Measurements from ENCODE around the gene SPNS1. TPM values are rescaled to one million over a fixed set of nuclear protein-coding genes. Genes with fewer than 3 reads are reported as not detected.

The SPNS1 gene
- total RNA-seq, 3 donors from 2014 or later: 15.1 to 19.5 (median 17.8) TPM

GRCh38 chr16:28982418-28982817 is 7.8 kb downstream of the SPNS1 start:
- no peak for DNase-seq (ENCODE audit: low spot score in 2 of 2)
- H3K27me3 ChIP-seq: no peaks in the 10 kb centered on the region
- no peak overlapping the region for H3K4me3 ChIP-seq
- H3K4me1 ChIP-seq: no peaks in the 10 kb centered on the region
- H3K9me3 ChIP-seq: peaks cover 0 to 7% of the 10 kb centered on the region in 2 donors
- H3K27ac ChIP-seq: no peak overlapping the region
- peaks cover 18% of the 10 kb centered on the region for H3K36me3 ChIP-seq
- no peak for TF ChIP-seq POLR2AphosphoS5 (IDR thresholded peaks at IDR 0.05)
- no peak for TF ChIP-seq POLR2A (IDR thresholded peaks at IDR 0.05)
- TF ChIP-seq CTCF (IDR thresholded peaks at IDR 0.05): no peak
- intact Hi-C loops (cut with DNase I; ENCODE audit: low total_unique reads): no loop called here

DNA sequence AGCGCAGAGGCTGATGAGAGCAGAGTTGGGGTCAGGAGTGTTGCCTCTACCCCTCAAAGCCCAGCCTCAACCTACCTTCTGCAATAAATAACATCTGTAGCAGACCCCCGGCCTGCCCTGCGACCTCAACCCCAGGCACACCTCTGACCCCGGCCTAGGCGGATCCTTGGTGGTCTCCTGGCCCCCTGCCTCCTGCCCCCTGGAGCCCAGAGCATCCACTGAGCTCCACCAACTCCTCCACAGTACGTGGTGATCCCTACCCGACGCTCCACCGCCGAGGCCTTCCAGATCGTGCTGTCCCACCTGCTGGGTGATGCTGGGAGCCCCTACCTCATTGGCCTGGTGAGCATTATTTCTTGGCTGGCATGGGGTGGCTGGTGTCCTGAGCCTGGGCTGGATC is 8.4 kb downstream of the SPNS1 start:
- Histone ChIP-seq H3K36me3 (peaks cover 18% of the 10 kb centered on the region), H3K4me1 (no peaks in the 10 kb centered on the region), H3K4me3 (no peak overlapping the region), H3K9me3 (peaks cover 0 to 7% of the 10 kb centered on the region in 2 donors), H3K27me3 (no peaks in the 10 kb centered on the region), H3K27ac (no peak overlapping the region)
- TF ChIP-seq POLR2A (IDR thresholded peaks at IDR 0.05) (no peak), POLR2AphosphoS5 (IDR thresholded peaks at IDR 0.05) (no peak), CTCF (IDR thresholded peaks at IDR 0.05) (no peak)
- intact Hi-C loops (cut with DNase I; ENCODE audit: low total_unique reads): no loop called here
- DNase-seq (ENCODE audit: low spot score in 2 of 2): no peak

- intact Hi-C loops (cut with DNase I; ENCODE audit: low total_unique reads): no loop called here
These were observed 9.1 kb downstream of the SPNS1 start for GRCh38 chr16:28983644-28984043.

GRCh38 chr16:28984091-28984490 is 9.5 kb downstream of the SPNS1 start:
- no peak overlapping the region for H3K4me3 ChIP-seq
- no peak for DNase-seq (ENCODE audit: low spot score in 2 of 2)
- intact Hi-C loops (cut with DNase I; ENCODE audit: low total_unique reads): no loop called here
- peaks cover 18% of the 10 kb centered on the region for H3K36me3 ChIP-seq
- peaks cover 0 to 7% of the 10 kb centered on the region in 2 donors for H3K9me3 ChIP-seq
- TF ChIP-seq CTCF (IDR thresholded peaks at IDR 0.05): no peak
- no peak for TF ChIP-seq POLR2A (IDR thresholded peaks at IDR 0.05)
- TF ChIP-seq POLR2AphosphoS5 (IDR thresholded peaks at IDR 0.05): no peak
- no peaks in the 10 kb centered on the region for H3K4me1 ChIP-seq
- H3K27ac ChIP-seq: no peak overlapping the region
- no peaks in the 10 kb centered on the region for H3K27me3 ChIP-seq

More at GRCh38 chr16:28983644-28984043, 9.1 kb downstream of the SPNS1 start:
- no peak for DNase-seq (ENCODE audit: low spot score in 2 of 2)
- no peaks in the 10 kb centered on the region for H3K27me3 ChIP-seq
- peaks cover 18% of the 10 kb centered on the region for H3K36me3 ChIP-seq
- H3K4me3 ChIP-seq: no peak overlapping the region
- H3K4me1 ChIP-seq: no peaks in the 10 kb centered on the region
- no peak for TF ChIP-seq CTCF (IDR thresholded peaks at IDR 0.05)
- no peak for TF ChIP-seq POLR2AphosphoS5 (IDR thresholded peaks at IDR 0.05)
- no peak for TF ChIP-seq POLR2A (IDR thresholded peaks at IDR 0.05)
- H3K27ac ChIP-seq: no peak overlapping the region
- peaks cover 0 to 7% of the 10 kb centered on the region in 2 donors for H3K9me3 ChIP-seq

DNA sequence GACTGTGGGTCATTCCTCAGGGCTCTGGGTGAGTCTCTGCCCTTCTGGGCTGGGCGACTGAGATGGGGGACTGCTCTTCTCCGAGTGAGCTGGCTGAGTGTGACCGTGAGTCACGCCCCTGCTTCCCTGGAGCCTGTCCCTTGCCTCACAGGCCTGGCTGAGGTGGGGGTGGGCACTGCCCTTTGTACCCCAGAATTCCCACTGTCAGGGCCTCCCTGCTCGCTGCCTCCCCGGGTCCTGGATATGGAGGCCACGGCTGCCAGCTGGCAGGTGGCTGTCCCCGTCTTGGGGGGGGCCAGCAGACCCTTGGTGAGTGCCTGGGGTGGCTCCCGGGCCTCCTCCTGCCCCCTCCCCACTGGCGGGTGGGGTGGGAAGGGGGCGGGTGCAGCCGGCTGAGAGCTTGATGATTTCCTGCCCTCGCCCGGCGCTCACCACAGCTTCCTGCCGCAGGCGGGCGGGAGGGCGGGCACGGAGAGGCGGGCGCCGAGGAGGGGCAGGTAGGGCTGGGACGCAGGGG is 10.1 kb downstream of the SPNS1 start, which contains the start of gene LAT:
Gene LAT (plus strand): TSS at position 434 of the 517 bp plus-strand sequence. CDS start 366 bp downstream, outside the sequence.
- peak within 1 kb of the TSS; percentile 18 to 37 (median 27) for H3K4me3 ChIP-seq
- no peaks in the 10 kb centered on the region for H3K4me1 ChIP-seq
- H3K9me3 ChIP-seq: peaks cover 0 to 7% of the 10 kb centered on the region in 2 donors
- peak within 1 kb of the TSS in 1 of 2 donors; percentile 12 for H3K27ac ChIP-seq
- intact Hi-C loops (cut with DNase I; ENCODE audit: low total_unique reads): no loop called here
- H3K36me3 ChIP-seq: peaks cover 18% of the 10 kb centered on the region
- no peak for TF ChIP-seq POLR2A (IDR thresholded peaks at IDR 0.05)
- TF ChIP-seq CTCF (IDR thresholded peaks at IDR 0.05): no peak
- no peak for TF ChIP-seq POLR2AphosphoS5 (IDR thresholded peaks at IDR 0.05)
- DNase-seq (ENCODE audit: low spot score in 2 of 2): no peak
- H3K27me3 ChIP-seq: no peaks in the 10 kb centered on the region
